Measurements from ENCODE around the gene MMRN2. TPM values are rescaled to one million over a fixed set of nuclear protein-coding genes. Genes with fewer than 3 reads are reported as not detected.
A peak's percentile ranks its signal among the peaks of the same experiment; 100 is the strongest.

The MMRN2 gene
- total RNA-seq, 4 donors from 2014 or later = 23.0 to 45.1 (median 28.4) TPM

DNA sequence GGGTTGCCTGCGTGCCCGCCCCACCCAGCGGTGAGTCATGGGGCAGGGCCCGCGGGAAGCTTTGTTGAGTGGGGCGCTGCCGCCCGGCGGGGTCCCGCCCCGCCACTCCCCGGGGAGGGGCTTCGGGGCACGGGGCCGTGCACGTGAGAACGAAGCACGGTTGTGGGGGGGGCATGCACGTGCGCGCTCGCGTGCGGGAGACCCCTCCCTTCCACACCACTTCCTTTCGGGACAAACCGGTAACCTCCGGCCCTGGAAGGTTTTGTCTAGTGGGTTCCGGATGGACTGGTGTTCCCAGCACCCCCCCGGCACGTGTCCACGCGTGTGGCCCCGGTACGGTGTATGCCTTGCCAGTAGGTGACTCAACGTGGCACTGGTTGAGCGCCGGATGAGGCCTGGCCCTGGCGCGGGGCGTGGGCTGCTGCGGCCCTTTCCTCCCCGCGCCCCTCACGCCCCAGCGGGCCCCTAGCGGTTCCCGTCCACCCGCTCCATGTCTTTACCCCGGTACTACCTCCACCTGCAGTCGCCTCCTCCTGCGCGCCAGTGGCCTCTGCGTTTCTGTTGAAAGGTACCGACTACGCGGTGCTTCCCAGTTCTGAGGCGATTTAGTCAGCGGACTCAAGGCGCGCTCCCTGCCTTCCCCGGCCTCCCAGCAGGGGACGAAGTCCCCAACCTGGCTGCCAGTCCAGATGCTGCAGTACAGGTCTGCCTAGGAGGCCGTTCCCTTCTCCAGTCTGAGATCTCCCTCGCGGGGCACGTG lies 14.0 kb upstream of the MMRN2 start:
- peaks cover 35 to 69% of the 10 kb centered on the region in 2 donors for H3K4me1 ChIP-seq

DNA sequence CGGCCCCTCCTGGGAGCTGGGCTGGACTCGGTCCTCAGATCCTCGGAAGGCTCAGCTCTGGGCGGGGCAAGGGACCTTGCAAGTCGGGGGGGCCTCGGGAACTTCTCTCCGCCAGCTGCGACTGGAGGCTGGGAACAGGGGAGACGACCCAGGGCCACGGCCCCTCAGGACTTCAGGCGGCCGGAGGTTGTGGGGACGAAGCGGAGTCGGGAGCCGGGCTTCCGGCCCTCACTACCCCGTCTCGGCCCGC lies 13.5 kb upstream of the MMRN2 start:
- peak overlapping the region; percentile 93 to 99 (median 96) for H3K27ac ChIP-seq
- H3K27me3 ChIP-seq = no peaks in the 10 kb centered on the region
- no peaks in the 10 kb centered on the region for H3K9me3 ChIP-seq
- peak overlapping the region; percentile 25 to 83 (median 67) for H3K4me3 ChIP-seq (replicated peaks in 1 of 3)
- peaks cover 40 to 74% of the 10 kb centered on the region in 2 donors for H3K4me1 ChIP-seq
- no peak for DNase-seq
- TF ChIP-seq, protein P1, sequence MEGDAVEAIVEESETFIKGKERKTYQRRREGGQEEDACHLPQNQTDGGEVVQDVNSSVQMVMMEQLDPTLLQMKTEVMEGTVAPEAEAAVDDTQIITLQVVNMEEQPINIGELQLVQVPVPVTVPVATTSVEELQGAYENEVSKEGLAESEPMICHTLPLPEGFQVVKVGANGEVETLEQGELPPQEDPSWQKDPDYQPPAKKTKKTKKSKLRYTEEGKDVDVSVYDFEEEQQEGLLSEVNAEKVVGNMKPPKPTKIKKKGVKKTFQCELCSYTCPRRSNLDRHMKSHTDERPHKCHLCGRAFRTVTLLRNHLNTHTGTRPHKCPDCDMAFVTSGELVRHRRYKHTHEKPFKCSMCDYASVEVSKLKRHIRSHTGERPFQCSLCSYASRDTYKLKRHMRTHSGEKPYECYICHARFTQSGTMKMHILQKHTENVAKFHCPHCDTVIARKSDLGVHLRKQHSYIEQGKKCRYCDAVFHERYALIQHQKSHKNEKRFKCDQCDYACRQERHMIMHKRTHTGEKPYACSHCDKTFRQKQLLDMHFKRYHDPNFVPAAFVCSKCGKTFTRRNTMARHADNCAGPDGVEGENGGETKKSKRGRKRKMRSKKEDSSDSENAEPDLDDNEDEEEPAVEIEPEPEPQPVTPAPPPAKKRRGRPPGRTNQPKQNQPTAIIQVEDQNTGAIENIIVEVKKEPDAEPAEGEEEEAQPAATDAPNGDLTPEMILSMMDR (IDR thresholded peaks at IDR 0.05) = no peak
- TF ChIP-seq POLR2A (IDR thresholded peaks at IDR 0.05) = peak; percentile 87 to 91
- 0% methylated on average over 4 to 15 of the region's 20 CpGs for WGBS, 2 donors
- no peaks in the 10 kb centered on the region for H3K36me3 ChIP-seq
- intact Hi-C loops (cut with DNase I) = no loop called here

More for the DNA sequence above, 14.0 kb upstream of the MMRN2 start:
- intact Hi-C loops (cut with DNase I) = no loop called here
- Histone ChIP-seq H3K27ac (peak overlapping the region; percentile 93 to 99 (median 96)), H3K9me3 (no peaks in the 10 kb centered on the region), H3K4me3 (replicated peaks in 1 of 3) (peak overlapping the region in 2 of 3 donors; percentile 67 to 83), H3K27me3 (no peaks in the 10 kb centered on the region), H3K36me3 (no peaks in the 10 kb centered on the region)
- 19 to 20% methylated on average over 12 to 26 of the region's 66 CpGs for WGBS, 2 donors
- TF ChIP-seq POLR2A (IDR thresholded peaks at IDR 0.05) = no peak
- TF ChIP-seq, protein P1 (IDR thresholded peaks at IDR 0.05) = peak in 3 of 6 experiments; percentile 25 to 38 (median 29)
- peak; percentile 94 to 96 for DNase-seq

DNA sequence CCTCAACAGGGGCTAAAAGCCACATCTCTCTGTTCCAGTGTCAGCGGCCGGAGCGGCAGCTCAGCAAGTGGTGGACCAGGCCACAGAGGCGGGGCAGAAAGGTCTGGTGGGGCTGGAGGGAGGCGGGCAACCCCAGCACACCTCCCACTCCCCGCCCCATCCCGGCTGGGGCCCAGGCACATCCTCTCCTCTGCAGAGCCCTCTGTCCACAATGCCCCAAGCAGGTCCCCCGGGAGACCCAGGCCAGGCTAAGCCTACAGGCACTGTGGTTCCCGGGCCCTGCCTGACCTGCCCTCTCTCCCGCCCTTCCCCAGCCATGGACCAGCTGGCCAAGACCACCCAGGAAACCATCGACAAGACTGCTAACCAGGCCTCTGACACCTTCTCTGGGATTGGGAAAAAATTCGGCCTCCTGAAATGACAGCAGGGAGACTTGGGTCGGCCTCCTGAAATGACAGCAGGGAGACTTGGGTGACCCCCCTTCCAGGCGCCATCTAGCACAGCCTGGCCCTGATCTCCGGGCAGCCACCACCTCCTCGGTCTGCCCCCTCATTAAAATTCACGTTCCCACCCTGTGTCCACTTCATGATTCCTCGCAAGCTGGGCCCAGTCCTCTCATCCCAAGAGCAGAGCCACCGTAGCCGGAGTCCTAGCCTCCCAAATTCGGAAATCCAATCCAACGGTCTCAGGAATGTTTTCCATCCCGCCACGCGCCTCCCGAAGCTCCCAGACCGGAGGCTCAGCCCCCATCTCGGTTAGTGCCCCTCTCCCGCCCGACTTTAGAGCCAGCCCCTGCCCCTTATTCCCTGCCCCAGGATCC lies 13.0 kb upstream of the MMRN2 start:
- TF ChIP-seq, protein P1 (IDR thresholded peaks at IDR 0.05) = no peak
- peak in 1 of 2 donors; percentile 39 for TF ChIP-seq POLR2A (IDR thresholded peaks at IDR 0.05)
- Histone ChIP-seq H3K36me3 (no peaks in the 10 kb centered on the region), H3K27me3 (no peaks in the 10 kb centered on the region), H3K4me3 (replicated peaks in 1 of 3) (peak overlapping the region; percentile 25 to 83 (median 67)), H3K4me1 (peaks cover 40 to 77% of the 10 kb centered on the region in 2 donors), H3K9me3 (no peaks in the 10 kb centered on the region), H3K27ac (peak overlapping the region; percentile 93 to 99 (median 96))
- intact Hi-C loops (cut with DNase I) = no loop called here
- peak; percentile 56 to 62 for DNase-seq
- WGBS, 2 donors = 29 to 34% methylated on average over 26 to 30 of the region's 30 CpGs

DNA sequence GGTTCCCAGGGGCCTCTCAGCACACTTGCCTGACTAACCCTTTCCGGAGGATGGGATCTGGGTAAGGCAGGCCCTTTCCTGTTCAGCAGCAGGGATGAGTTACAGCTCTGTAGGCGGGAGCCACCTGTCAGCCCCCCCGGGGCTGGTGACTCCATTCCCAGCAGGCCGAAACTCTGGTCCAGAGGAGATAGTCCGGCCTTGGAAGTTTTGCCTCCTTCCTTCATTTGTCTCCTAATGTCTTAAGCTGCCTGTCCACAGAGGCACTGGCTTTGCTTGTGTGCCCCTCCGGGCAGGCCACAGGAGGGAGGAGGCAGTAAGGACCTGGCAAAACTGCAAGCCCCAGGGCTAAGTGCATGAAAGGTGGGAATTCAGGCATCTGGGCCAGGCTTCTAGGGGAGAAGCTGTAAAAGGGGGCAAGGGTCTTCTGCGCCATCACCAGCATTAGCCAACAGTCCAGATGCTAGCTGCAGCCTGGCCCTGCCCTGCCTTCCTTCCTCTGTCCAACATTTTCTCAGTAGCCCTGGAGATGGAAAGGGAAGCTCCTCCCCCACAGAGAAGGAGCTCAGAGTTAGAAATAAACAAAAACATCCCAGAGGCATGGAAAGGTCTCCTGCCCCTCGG lies 12.1 kb upstream of the MMRN2 start:
- 50 to 70% methylated on average over 8 of the region's 8 CpGs for WGBS, 2 donors
- no peaks in the 10 kb centered on the region for H3K36me3 ChIP-seq
- H3K9me3 ChIP-seq = no peaks in the 10 kb centered on the region
- peak overlapping the region; percentile 93 to 99 (median 96) for H3K27ac ChIP-seq
- H3K4me3 ChIP-seq (replicated peaks in 1 of 3) = peak overlapping the region in 2 of 3 donors; percentile 14 to 67
- no peak for TF ChIP-seq POLR2A (IDR thresholded peaks at IDR 0.05)
- TF ChIP-seq, protein P1 (IDR thresholded peaks at IDR 0.05) = no peak
- no peak for DNase-seq
- intact Hi-C loops (cut with DNase I) = loop anchor here (10.0 kb wide), 1 partner anchor 125 kb away; the partner anchor contains the start of genes GLUD1 and SHLD2
- H3K27me3 ChIP-seq = no peaks in the 10 kb centered on the region
- H3K4me1 ChIP-seq = peaks cover 37 to 73% of the 10 kb centered on the region in 2 donors

Data from thyroid gland (tissue), 4 donors.